Measurements from ENCODE around the gene GDF10. TPM values are rescaled to one million over a fixed set of nuclear protein-coding genes. Genes with fewer than 3 reads are reported as not detected.

Gene GDF10
- total RNA-seq, 1 donor from 2014 or later = not detected

- intact Hi-C loops (cut with micrococcal nuclease) = loop anchor here (1.0 to 10.0 kb wide), 3 partner anchors 147 to 288 kb away; no protein-coding TSS in a partner anchor
These were observed 12.1 kb downstream of the GDF10 start for GRCh38 chr10:47311932-47312662.

DNA sequence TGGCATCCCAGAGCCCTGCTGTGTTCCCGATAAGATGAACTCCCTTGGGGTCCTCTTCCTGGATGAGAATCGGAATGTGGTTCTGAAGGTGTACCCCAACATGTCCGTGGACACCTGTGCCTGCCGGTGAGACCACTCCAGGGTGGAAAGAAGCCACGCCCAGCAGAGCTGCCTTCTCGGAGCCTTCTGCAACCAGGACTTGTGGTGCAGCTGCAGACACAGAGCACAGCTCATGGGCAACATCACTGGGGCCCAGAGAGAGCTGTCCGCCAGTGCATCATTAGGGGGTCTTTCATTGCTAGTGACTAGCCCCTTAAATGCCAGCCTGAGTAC, 12.6 kb downstream of the GDF10 start:
- intact Hi-C loops (cut with micrococcal nuclease) = loop anchor here (1.0 to 10.0 kb wide), 3 partner anchors 148 to 288 kb away; no protein-coding TSS in a partner anchor

DNA sequence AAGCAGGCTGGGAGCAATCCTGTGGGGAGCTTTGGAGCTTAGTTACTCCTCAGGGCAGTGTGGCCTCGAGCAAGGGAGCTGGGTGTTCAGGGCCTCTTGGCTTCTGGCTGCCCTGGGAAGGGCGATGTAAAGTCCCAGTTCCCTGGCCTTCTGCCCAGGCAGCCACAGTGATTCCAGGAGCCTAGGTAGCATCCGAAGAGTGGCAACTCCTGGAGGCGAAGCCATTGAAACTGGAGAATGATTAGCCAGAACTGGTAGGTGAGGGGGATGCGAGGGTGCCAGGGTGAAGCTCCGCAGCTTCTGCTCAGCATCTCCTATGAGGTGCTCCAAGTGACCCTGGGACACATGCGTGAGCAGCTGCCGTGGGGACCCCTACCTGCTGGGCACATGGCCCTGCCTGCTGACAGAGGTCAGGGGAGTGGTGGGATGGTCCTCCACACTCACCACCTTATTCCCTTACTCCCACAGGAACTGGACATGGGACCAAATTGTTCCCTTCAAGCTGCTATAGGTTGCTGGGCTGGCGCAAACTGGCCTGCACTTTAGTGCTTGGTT, 14.5 kb downstream of the GDF10 start:
- intact Hi-C loops (cut with micrococcal nuclease) = loop anchor here (10.0 kb wide), 1 partner anchor 150 kb away; no protein-coding TSS in a partner anchor

DNA sequence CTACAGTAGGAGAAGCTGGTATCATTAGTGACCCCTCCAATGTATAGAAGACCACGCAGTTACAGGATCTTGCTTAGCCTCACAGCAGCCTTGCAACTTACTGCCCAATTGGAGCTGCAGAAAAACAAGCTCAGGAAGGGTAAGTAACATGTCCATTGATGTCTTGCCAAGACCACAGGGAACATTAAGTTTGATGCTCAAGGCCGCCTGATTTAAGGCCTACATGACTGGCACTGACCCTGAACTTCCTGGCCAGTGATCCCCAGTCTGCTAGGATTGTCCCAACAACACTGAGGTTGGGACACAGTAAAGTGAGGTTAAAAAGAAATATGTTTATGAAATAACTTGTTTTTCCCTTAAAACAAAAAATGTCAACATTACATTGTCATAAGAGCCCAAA, 15.4 kb downstream of the GDF10 start:
- intact Hi-C loops (cut with micrococcal nuclease) = loop anchor here (10.0 kb wide), 1 partner anchor 151 kb away; no protein-coding TSS in a partner anchor

DNA sequence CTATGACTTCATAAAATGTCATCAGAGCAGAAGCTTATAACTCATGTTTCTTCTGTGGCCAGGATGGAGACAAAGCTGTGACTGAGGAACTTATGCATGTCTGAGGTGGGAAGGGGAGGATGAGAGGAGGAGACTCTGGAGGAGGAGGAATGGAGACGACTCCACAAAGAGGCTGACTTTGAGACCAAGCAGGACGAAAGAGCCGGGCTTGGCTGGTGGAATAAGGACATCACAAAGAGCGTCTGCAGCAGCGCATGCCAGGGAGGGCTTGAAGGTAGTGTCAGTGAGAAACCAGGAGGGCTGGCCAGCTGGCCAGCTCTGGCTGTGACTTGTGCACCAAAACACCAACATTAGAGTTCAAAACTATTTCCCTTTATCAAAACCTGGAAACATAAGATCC, 16.1 kb downstream of the GDF10 start:
- intact Hi-C loops (cut with micrococcal nuclease) = loop anchor here (10.0 kb wide), 1 partner anchor 151 kb away; no protein-coding TSS in a partner anchor

DNA sequence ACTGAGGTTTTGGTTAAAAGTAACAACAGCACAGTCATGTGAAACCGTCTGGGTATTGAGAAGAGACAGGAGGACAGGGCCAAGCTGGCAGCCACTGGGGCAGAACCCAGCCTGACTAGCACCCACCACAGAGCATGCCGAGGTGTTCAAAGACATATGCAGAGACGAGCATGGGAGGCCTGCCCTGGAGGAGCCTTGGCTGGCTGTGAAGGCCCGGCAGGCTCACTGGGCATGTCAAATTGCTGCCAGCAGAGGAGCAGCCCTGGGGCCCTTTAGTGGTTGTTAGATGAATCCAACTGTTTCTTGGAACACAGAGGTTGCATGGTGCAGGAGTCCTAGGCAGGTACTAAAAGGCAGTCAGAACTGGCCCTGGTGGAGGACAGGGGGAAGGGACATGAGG, 17.3 kb downstream of the GDF10 start:
- intact Hi-C loops (cut with micrococcal nuclease) = loop anchor here (10.0 kb wide), 1 partner anchor 152 kb away; no protein-coding TSS in a partner anchor

DNA sequence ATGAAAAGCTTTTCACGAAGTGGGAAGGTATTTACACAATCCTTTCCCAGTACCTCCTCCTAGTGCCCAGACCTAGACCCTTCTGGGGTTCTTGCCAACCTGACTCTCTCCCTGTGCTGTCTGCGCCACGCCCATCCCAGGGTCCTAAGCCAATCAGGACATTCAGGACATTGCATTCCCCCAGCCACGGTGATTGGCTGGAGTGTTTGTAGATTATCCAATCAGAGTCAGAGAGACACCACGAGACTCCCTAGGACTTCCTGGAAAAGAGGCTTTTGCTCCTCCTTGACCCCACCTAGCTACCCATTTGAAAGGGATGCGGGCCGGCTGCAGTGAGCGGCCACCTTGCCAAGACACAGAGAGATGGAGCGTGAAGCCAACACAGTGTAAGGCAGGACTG, 18.7 kb downstream of the GDF10 start:
- intact Hi-C loops (cut with micrococcal nuclease) = loop anchor here (10.0 kb wide), 1 partner anchor 154 kb away; no protein-coding TSS in a partner anchor

GRCh38 chr10:47319784-47320183, 19.8 kb downstream of the GDF10 start:
- intact Hi-C loops (cut with micrococcal nuclease) = loop anchor here (10.0 kb wide), 1 partner anchor 155 kb away; no protein-coding TSS in a partner anchor

DNA sequence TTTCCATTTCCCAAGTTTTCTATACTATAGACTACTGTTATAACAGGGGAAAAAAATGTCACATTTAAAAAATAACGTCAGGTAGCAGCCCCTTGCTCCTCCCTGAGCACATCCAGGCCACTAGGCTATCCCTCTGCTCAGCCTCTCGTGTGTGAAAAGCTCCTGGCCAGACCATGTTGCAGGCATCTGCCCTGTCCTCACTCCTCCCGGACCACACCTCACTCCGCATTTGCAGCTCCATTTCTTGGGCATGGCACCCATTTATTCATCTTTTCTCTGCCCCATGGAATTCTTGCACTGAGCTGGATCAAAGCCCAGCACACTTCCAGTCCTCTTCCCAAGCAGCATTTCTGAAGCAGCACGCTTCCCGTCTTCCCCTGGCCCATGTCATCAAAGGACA, 20.8 kb downstream of the GDF10 start:
- intact Hi-C loops (cut with micrococcal nuclease) = no loop called here

GRCh38 chr10:47321521-47322195, 21.7 kb downstream of the GDF10 start:
- intact Hi-C loops (cut with micrococcal nuclease) = no loop called here

DNA sequence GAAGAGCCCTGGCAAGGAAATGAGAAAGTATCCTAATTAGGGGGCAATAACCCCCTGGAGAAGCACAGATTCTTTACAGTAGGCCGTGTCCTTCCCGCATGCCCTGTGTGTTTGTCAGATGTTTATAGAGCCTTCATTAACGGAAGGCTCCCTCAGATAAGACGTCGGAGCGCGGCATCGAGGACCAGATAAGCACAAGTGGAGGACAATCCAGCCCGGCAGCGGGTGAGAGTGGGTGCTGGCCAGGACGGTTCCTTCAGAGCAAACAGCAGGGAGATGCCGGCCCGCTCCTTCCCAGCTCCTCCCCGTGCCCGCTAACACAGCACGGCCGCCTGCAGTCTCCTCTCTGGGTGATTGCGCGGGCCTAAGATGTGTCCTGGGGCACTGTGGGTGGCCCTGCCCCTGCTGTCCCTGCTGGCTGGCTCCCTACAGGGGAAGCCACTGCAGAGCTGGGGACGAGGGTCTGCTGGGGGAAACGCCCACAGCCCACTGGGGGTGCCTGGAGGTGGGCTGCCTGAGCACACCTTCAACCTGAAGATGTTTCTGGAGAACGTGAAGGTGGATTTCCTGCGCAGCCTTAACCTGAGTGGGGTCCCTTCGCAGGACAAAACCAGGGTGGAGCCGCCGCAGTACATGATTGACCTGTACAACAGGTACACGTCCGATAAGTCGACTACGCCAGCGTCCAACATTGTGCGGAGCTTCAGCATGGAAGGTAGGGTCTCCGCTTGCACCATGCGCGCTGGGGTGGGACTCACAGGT, 22.5 kb downstream of the GDF10 start, which contains the start of gene GDF2:
Gene GDF2, plus strand, starts transcription at position 155 of the 762 bp plus-strand sequence. Its CDS starts 215 bp downstream, at position 370.
- intact Hi-C loops (cut with micrococcal nuclease) = no loop called here

GRCh38 chr10:47323087-47323486, 23.1 kb downstream of the GDF10 start:
- intact Hi-C loops (cut with micrococcal nuclease) = no loop called here

- intact Hi-C loops (cut with micrococcal nuclease) = no loop called here
These were observed 23.8 kb downstream of the GDF10 start for GRCh38 chr10:47323636-47324296.

DNA sequence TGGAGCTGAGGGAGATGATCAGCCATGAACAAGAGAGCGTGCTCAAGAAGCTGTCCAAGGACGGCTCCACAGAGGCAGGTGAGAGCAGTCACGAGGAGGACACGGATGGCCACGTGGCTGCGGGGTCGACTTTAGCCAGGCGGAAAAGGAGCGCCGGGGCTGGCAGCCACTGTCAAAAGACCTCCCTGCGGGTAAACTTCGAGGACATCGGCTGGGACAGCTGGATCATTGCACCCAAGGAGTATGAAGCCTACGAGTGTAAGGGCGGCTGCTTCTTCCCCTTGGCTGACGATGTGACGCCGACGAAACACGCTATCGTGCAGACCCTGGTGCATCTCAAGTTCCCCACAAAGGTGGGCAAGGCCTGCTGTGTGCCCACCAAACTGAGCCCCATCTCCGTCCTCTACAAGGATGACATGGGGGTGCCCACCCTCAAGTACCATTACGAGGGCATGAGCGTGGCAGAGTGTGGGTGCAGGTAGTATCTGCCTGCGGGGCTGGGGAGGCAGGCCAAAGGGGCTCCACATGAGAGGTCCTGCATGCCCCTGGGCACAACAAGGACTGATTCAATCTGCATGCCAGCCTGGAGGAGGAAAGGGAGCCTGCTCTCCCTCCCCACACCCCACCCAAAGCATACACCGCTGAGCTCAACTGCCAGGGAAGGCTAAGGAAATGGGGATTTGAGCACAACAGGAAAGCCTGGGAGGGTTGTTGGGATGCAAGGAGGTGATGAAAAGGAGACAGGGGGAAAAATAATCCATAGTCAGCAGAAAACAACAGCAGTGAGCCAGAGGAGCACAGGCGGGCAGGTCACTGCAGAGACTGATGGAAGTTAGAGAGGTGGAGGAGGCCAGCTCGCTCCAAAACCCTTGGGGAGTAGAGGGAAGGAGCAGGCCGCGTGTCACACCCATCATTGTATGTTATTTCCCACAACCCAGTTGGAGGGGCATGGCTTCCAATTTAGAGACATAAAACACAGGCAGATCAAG, 25.6 kb downstream of the GDF10 start:
- intact Hi-C loops (cut with micrococcal nuclease) = no loop called here

DNA sequence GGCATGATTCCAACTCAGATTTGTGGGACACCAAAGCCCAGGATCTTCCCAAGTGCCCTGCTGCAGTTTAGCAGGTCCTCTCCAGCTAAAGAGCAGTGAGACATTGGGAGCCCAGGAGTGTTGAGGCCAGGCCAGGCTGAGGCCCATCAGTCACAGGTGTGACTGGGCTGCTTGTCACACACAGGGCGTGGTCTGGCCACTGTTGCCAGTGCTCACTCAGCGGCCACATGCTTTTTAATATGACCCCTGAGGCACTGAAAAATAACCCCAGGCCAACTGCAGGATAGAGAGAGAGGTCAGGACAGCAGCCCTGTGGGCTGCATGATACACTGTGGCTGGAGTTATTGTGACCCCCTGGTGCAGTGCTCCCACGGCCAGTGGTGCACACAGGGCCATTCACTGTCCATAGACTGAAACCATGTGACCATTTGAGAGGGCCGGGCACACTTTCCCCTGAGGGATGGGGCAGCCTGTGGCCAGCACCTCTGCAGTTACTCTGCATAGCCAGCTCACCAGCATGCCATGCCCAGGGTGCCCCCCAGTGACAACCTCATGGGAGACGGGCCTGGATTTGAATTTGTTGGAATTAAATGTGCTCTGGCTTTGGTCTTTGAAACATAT, 26.4 kb downstream of the GDF10 start:
- intact Hi-C loops (cut with micrococcal nuclease) = no loop called here

DNA sequence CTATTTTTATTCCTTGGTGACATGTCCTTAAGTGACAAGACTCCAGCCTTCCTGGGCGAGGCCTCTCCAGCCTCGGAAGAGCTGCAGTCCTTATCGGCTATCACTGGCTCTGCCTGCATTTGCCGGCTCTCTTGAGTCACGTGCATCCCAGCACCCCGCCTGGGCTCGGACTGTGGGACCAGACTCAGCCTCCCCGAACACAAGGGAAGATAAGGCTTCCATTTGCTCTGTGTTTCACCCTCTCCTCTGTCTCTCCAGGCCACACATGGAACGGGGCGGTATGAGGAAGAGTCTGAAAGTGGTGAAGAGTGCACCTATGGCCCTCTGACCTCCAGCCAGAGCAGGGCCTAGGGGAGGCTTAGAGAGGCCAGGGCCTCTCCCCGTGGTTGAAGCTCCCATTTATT, 26.9 kb downstream of the GDF10 start:
- intact Hi-C loops (cut with micrococcal nuclease) = no loop called here

DNA sequence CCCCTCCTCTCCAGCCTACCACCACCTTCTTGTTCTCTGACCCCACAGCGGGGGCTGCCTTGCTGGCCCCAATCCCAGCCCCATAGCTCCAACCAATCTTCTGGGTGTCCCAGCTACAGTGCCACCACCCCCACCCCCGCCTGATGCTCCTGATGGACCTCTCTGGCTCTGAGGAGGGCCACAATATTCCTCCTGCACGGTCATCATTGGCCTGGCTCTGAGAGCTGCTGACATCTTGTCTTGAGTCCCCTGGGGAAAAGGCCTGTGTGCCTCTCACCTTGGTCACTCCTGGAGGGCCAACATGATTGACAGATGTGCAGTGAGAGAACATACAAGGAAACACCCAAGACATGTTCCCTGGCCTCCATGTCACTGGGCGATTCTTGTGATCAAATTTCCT, 29.9 kb downstream of the GDF10 start:
- intact Hi-C loops (cut with micrococcal nuclease) = no loop called here

GRCh38 chr10:47330366-47330765, 30.4 kb downstream of the GDF10 start:
- intact Hi-C loops (cut with micrococcal nuclease) = no loop called here

DNA sequence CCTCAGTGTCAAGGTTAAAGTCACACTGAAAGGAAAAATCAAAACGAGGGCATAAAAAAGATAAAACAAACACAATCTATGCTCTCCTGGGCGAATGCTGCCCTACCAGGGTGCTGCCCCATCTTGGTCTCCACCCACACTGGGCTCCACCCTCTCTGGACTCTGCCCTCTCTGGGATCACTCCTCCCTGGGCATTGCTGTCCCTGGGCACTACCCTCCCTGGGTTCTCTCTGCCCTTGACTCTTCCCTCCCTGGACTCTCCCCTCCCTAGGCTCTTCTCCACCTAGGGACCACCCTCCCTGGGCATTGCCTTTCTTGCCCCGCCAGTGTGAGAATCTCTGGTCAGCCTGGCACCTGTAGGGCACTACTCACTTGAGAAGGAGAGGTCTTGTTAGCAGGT, 30.8 kb downstream of the GDF10 start:
- intact Hi-C loops (cut with micrococcal nuclease) = no loop called here

All from T-helper 2 cell treated with Interferon-gamma antibody and Interleukin-4, amounts not matched to agents 100 ng/mL and 5 ng/mL, for 36 hours (primary cell).